Gastrocnemius medialis (tissue), 4 donors: ENCODE measurements around the gene DHCR24.

Experiments
- POLR2A ChIP-seq, 2 donors: fragments of 450-650 bp; IDR thresholded peaks; one replicate each; pipeline ENCODE4 v1.6.1; 2017; ENCODE audit warnings: antibody characterized with exemption in 2 of 2, mild to moderate bottlenecking in 2 of 2, moderate library complexity in 2 of 2
- TF ChIP-seq, protein P1 (sequence below), 5 experiments: fragments of 450-650 bp in 3 of 5; fragments of 200-600 bp in 2 of 5; sonication (generic) in 2 of 5; IDR thresholded peaks in 4 of 5; conservative IDR thresholded peaks in 1 of 5; 1 replicate in 4 of 5; 2 replicates in 1 of 5; pipeline ENCODE4 v1.5.1; 2016 to 2019; ENCODE audit warnings: antibody characterized with exemption in 5 of 5, mild to moderate bottlenecking in 3 of 5, moderate library complexity in 3 of 5

DNA sequence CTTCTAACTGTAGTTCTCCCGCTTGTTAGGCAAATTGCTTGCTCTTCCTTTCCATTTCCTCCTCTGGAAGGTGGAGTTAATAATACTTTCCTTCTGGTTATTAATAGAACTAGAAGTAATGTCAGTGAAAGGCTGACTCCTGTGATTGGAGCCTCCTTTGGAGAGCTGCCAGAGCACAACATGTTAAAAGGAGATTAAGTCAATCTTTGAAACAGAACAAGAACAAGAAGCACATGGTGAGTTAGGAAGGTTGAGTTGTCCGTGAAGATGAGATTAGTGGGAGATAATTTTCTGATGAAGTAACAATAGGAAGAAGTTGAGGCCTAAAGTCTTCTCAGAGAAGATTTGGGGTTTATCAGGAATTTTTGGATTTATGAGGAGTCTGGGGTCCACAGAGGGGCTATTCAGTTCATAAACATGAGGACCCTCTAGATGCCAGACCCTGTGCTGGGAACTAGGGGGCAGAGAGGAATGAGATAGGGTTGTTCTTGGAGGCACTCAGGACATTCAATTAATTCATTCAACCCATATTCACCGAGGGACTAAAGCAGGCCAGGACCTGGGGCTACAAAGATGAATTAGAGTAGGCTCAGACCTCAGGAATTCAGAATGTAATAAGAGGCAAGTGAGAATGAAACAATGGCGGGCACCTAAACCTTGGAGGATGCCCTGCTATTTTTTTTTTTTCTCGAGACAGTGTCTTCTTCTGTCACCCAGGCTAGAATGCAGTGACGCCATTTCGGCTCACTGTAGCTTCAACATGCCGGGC, 40.7 kb upstream of the DHCR24 start:
- TF ChIP-seq POLR2A (IDR thresholded peaks at IDR 0.05): peak in 1 of 2 donors; percentile 16
- TF ChIP-seq, protein P1, sequence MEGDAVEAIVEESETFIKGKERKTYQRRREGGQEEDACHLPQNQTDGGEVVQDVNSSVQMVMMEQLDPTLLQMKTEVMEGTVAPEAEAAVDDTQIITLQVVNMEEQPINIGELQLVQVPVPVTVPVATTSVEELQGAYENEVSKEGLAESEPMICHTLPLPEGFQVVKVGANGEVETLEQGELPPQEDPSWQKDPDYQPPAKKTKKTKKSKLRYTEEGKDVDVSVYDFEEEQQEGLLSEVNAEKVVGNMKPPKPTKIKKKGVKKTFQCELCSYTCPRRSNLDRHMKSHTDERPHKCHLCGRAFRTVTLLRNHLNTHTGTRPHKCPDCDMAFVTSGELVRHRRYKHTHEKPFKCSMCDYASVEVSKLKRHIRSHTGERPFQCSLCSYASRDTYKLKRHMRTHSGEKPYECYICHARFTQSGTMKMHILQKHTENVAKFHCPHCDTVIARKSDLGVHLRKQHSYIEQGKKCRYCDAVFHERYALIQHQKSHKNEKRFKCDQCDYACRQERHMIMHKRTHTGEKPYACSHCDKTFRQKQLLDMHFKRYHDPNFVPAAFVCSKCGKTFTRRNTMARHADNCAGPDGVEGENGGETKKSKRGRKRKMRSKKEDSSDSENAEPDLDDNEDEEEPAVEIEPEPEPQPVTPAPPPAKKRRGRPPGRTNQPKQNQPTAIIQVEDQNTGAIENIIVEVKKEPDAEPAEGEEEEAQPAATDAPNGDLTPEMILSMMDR (IDR thresholded peaks at IDR 0.05 in 4 of 5, conservative IDR thresholded peaks at IDR 0.05 in 1 of 5): no peak
